ENCODE data around the gene TRAF1.

TRAF1 gene

DNA sequence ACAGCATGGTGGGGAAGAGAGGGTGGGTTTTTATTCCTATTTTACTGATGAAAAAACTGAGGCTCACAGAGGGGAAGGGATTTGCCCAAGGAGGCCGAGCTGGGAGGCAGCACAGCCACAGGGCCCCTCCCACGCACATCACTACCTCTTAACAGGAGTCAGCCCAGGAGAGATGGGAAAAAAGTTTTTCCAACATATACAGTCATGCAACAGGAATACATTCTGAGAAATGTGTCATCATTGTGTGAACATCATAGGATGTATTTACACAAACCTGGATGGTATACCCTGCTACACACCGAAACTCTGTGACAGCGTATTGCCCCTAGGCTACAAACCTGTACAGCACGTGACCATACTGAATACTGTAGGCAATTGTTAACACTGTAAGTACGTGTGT is 11.6 kb downstream of the TRAF1 start:
- no peak for DNase-seq (ENCODE audit: extremely low spot score)
- TF ChIP-seq SP1 (IDR thresholded peaks at IDR 0.05): no peak
- TF ChIP-seq NFRKB (IDR thresholded peaks at IDR 0.05): no peak
- TF ChIP-seq ARNT (IDR thresholded peaks at IDR 0.05): no peak
- no peak for TF ChIP-seq LEF1 (IDR thresholded peaks at IDR 0.05; ENCODE audit: borderline replicate concordance)
- TF ChIP-seq BHLHE40 (IDR thresholded peaks at IDR 0.05; ENCODE audit: borderline replicate concordance): no peak
- TF ChIP-seq ZNF384 (IDR thresholded peaks at IDR 0.05): no peak
- TF ChIP-seq L3MBTL2 (conservative IDR thresholded peaks at IDR 0.05): no peak
- no peak for TF ChIP-seq CTBP1 (IDR thresholded peaks at IDR 0.05; ENCODE audit: borderline replicate concordance)
- no peak for TF ChIP-seq FOXA1 (IDR thresholded peaks at IDR 0.05)
- TF ChIP-seq TARDBP (IDR thresholded peaks at IDR 0.05): no peak
- no peak for TF ChIP-seq SUZ12 (IDR thresholded peaks at IDR 0.05)
- no peak for TF ChIP-seq ELF4 (IDR thresholded peaks at IDR 0.05)
- TF ChIP-seq HDGF (IDR thresholded peaks at IDR 0.05; ENCODE audit: borderline replicate concordance): no peak
- no peak for TF ChIP-seq FOXK2 (IDR thresholded peaks at IDR 0.05)
- TF ChIP-seq, protein P1, sequence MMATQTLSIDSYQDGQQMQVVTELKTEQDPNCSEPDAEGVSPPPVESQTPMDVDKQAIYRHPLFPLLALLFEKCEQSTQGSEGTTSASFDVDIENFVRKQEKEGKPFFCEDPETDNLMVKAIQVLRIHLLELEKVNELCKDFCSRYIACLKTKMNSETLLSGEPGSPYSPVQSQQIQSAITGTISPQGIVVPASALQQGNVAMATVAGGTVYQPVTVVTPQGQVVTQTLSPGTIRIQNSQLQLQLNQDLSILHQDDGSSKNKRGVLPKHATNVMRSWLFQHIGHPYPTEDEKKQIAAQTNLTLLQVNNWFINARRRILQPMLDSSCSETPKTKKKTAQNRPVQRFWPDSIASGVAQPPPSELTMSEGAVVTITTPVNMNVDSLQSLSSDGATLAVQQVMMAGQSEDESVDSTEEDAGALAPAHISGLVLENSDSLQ (IDR thresholded peaks at IDR 0.05): no peak
- ChIA-PET POLR2A (no interaction called here), CTCF (no interaction called here)

DNA sequence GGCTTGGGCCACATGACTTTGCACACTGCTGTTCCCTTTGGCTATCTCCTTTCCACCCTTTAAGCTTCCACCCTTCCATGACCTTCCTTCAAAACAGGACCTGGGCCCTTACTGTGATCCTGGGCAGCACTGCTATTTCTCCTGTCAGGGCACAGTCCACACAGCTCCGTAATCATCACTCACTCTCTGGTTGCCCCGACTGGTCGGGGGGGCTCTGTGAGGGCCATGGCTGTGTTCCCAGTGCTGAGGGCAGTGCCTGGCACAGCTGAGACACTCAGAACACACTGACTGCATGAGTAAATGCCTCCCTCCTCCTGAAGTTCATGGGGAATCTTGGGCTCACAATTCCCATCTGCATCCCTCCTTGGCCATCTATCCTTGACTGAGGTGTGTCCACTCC is 12.2 kb downstream of the TRAF1 start:
- DNase-seq (ENCODE audit: extremely low spot score): no peak
- ChIA-PET CTCF (no interaction called here), POLR2A (no interaction called here)
- TF ChIP-seq TARDBP (IDR thresholded peaks at IDR 0.05) (no peak), HDGF (IDR thresholded peaks at IDR 0.05; ENCODE audit: borderline replicate concordance) (no peak), SP1 (IDR thresholded peaks at IDR 0.05) (no peak), ELF4 (IDR thresholded peaks at IDR 0.05) (no peak), FOXA1 (IDR thresholded peaks at IDR 0.05) (no peak), CTBP1 (IDR thresholded peaks at IDR 0.05; ENCODE audit: borderline replicate concordance) (no peak), ARNT (IDR thresholded peaks at IDR 0.05) (no peak), L3MBTL2 (conservative IDR thresholded peaks at IDR 0.05) (no peak), SUZ12 (IDR thresholded peaks at IDR 0.05) (no peak)
- TF ChIP-seq, protein P1 (IDR thresholded peaks at IDR 0.05): no peak

DNA sequence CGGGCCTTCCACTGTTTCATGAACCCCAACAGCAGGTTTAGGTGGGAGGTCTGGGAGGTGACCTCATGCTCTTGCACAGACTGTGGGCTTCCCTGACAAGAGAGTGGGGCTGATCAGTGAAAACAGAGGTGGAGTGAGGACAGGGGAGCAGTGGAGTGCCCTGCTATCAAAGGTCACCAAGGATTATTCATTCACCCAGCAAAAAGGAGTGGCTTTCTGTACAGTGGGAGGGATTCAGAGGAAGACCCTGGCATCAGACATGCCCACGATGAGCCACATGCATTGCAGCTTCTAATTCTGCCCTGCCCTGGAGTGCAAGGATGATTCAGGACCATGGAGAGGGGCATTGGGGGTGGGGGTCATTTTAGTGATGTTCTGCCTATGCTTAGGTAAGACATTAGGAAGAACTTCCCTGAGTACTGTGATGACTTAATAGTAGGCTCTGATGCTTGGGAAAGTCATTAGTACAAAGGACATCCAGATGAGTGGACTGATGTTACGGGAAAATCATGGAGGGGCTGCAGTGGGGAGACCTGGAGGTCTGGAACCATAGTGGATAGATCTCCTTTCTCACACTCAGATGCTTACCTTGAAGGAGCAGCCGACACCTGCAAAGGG is 12.8 kb downstream of the TRAF1 start:
- CTCF ChIA-PET: no interaction called here
- POLR2A ChIA-PET: no interaction called here
- TF ChIP-seq ARNT (IDR thresholded peaks at IDR 0.05): no peak
- TF ChIP-seq, protein P1 (IDR thresholded peaks at IDR 0.05): no peak
- no peak for TF ChIP-seq L3MBTL2 (conservative IDR thresholded peaks at IDR 0.05)
- TF ChIP-seq FOXK2 (IDR thresholded peaks at IDR 0.05): no peak
- no peak for TF ChIP-seq FOXA1 (IDR thresholded peaks at IDR 0.05)
- no peak for TF ChIP-seq LEF1 (IDR thresholded peaks at IDR 0.05; ENCODE audit: borderline replicate concordance)
- no peak for TF ChIP-seq BHLHE40 (IDR thresholded peaks at IDR 0.05; ENCODE audit: borderline replicate concordance)
- TF ChIP-seq HDGF (IDR thresholded peaks at IDR 0.05; ENCODE audit: borderline replicate concordance): no peak
- TF ChIP-seq ZNF384 (IDR thresholded peaks at IDR 0.05): no peak
- TF ChIP-seq NFRKB (IDR thresholded peaks at IDR 0.05): no peak
- no peak for TF ChIP-seq CTBP1 (IDR thresholded peaks at IDR 0.05; ENCODE audit: borderline replicate concordance)
- no peak for TF ChIP-seq TARDBP (IDR thresholded peaks at IDR 0.05)
- TF ChIP-seq SP1 (IDR thresholded peaks at IDR 0.05): no peak
- TF ChIP-seq ELF4 (IDR thresholded peaks at IDR 0.05): no peak
- TF ChIP-seq SUZ12 (IDR thresholded peaks at IDR 0.05): no peak
- TF ChIP-seq FOXM1 (IDR thresholded peaks at IDR 0.05; ENCODE audit: borderline replicate concordance): no peak
- no peak for DNase-seq (ENCODE audit: extremely low spot score)

DNA sequence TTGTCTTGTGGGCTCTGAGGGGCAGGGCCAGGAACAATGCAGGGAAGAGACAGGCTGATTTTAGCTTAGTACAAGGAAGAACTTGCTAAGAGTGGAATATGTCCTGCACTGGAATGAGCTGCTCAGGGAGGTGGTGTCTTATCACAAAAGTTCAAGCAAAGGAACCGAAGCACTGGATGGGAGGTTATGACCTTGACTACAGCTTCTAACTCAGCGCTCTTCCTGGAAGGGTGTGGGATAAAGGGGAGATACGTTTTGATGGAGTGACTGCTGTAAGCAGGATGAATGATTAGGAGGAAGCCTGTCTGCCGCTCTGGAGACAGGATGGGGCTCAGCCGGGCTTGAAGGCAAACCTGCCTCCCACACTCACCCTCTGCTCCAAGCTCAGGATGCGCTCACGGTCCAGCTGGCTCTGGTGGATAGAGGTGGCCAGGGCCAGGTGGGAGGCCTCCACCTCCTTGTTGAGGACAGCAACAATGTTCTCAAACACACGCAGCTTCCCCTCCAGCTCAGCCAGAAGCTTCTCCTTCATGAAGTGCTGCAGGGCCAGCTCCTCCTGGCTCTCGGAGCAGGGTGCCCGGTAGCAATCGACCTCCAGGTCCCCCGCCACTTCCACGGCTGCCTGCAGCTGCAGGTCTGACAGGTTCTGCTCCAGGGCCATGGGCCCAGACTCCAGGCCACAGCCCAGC is 13.5 kb downstream of the TRAF1 start:
- TF ChIP-seq FOXA1 (IDR thresholded peaks at IDR 0.05): no peak
- TF ChIP-seq FOXK2 (IDR thresholded peaks at IDR 0.05): no peak
- TF ChIP-seq ZNF384 (IDR thresholded peaks at IDR 0.05): no peak
- TF ChIP-seq FOXM1 (IDR thresholded peaks at IDR 0.05; ENCODE audit: borderline replicate concordance): no peak
- TF ChIP-seq NFRKB (IDR thresholded peaks at IDR 0.05): no peak
- TF ChIP-seq, protein P1 (IDR thresholded peaks at IDR 0.05): no peak
- TF ChIP-seq LEF1 (IDR thresholded peaks at IDR 0.05; ENCODE audit: borderline replicate concordance): no peak
- ChIA-PET CTCF (no interaction called here), POLR2A (no interaction called here)
- DNase-seq (ENCODE audit: extremely low spot score): no peak

DNA sequence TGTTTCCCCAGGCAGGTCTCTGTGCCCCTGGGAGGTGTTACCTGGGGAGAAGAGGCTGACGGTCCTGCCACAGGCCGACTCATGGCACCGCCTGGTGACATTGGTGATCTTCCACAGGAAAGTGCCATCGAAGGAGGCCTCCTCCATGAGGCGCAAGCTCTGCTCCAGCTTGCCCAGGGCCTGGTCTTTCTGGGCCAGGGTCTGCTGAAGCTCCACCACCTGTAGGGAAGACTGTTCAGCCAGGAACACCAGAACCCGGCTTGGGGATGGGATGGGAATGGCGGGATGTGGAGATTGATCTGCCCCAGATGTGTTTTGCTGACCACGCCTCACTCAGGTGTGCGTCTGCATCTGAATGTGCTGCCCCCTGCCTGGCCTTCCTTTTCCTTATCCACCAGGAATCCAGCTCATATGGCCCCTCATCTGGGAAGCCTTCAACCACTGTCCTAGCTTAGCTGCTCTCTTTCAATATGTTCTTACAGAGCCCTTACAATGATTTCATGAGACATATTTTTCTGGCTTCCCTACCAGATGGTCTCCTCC is 15.2 kb downstream of the TRAF1 start:
- CTCF ChIA-PET: no interaction called here
- POLR2A ChIA-PET: interaction anchor here (0.6 kb wide), 1 partner anchor 18 kb away, joined by 3 read pairs; no protein-coding TSS in a partner anchor
- no peak for DNase-seq (ENCODE audit: extremely low spot score)
- TF ChIP-seq ARNT (IDR thresholded peaks at IDR 0.05) (no peak), FOXK2 (IDR thresholded peaks at IDR 0.05) (no peak), LEF1 (IDR thresholded peaks at IDR 0.05; ENCODE audit: borderline replicate concordance) (no peak), NFRKB (IDR thresholded peaks at IDR 0.05) (no peak), ELF4 (IDR thresholded peaks at IDR 0.05) (no peak), ZNF384 (IDR thresholded peaks at IDR 0.05) (no peak), FOXM1 (IDR thresholded peaks at IDR 0.05; ENCODE audit: borderline replicate concordance) (no peak), SUZ12 (IDR thresholded peaks at IDR 0.05) (no peak), SP1 (IDR thresholded peaks at IDR 0.05) (no peak), HDGF (IDR thresholded peaks at IDR 0.05; ENCODE audit: borderline replicate concordance) (no peak), L3MBTL2 (conservative IDR thresholded peaks at IDR 0.05) (no peak), TARDBP (IDR thresholded peaks at IDR 0.05) (no peak)
